RPMI7951 (cell line): ENCODE measurements around the gene FLRT2. TPM values are rescaled to one million over a fixed set of nuclear protein-coding genes. Genes with fewer than 3 reads are reported as not detected.
A peak's percentile ranks its signal among the peaks of the same experiment; 100 is the strongest.

Source experiments
- DNase-seq: peaks from one replicate; pipeline ENCODE4 v3.0.0-alpha.2; 2012; ENCODE audit warnings: low read depth
- total RNA-seq: library from RNA; depleted of rRNA; stranded (reverse); fragments of >200 nt; shearing (Covaris generic); gene quantifications from 2 replicates; pipeline ENCODE4 v1.2.3, GENCODE V29; 2014

FLRT2 gene
- total RNA-seq, 1 experiment from 2014 or later, result 5.2 TPM

DNA sequence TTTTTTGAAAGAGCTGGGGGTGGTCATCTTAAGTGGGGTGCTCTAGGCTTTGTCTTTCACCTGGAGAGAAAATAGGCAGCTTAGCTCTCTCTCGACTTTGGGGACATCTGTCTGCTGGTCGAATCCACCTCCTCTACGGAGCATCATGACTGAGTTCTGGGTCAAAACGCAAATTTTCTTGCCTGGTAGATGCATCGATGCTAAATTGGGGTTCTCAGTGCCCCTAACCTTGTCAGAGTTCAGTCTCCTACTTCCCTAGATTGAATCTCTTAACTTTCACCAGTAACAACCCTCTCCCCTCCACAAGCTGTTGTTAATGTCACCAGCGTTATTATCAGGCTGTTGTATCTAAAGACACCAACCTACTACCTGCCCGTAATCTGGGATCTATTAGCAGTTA, 682 bp downstream of the FLRT2 start:
- no peak for DNase-seq

- DNase-seq, result peak; percentile 84
Observed at GRCh38 chr14:85531141-85531586, 1.2 kb downstream of the FLRT2 start.

- DNase-seq, result peak; percentile 86
Observed at GRCh38 chr14:85531587-85532373, 1.8 kb downstream of the FLRT2 start.

- no peak for DNase-seq
Observed at GRCh38 chr14:85532374-85533022, 2.6 kb downstream of the FLRT2 start.

DNA sequence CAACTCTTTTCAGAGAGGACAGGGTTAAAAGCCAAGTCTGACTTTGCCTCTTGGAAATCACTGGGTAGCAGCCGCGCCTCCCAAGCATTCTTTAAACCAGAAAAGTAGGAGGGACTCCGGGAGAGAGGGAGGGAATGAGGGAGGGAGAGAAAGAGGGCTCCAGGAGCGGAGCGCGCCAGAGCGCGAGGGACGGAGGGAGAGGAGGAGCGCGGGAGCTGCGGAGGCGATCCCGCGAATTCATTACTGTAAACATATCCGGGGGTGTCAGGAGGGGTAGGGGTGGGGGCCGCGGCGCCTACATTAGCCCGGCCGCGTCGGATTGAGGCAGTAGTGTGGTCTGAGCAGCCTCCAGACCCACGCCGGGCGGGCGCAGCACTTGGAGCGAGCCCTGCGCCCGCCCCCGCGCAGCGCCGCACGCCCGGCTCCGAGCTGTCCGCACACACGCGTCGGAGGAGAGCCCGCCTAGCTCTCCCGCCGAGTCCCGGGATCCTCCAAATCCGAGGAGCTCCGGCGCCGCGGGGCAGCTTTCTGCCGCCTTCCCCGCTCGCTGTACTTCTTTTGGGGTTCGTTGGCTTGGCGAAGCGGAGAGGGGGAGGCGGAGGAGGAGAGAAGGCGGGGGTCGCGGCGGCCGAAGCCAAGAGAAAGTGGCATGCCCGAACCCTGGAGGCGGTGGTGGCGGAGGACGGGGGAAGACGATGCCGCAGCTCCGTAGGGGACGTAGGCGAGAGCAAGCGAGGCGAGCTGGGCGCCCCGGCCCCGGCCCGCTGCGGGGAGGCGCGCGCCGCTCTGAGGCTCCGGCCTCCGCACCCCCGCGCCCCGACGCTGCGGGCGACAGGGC, 3.3 kb downstream of the FLRT2 start:
- DNase-seq, result peak; percentile 85

DNA sequence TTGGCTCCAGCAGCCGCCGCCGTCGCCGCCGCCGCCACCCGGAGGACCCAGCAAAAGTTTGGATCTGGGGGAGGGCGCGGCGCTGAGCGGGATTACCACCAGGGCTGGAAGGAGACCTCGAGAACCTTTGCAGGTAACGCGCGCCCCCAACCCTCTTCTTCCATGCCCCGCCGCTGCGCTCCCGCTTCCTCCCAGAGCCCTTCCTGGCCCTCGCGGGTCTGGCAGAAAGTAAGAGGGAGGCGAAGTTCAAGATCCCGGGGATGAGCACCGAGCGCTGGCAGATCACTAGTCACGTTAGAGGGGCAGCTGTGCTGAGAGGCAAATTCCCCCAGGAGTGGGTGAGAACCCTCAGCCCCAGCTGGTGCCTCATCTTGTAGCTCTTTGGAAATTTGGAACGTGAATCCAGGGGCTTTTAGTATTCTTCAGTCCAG, 3.9 kb downstream of the FLRT2 start:
- DNase-seq, result no peak

GRCh38 chr14:85534458-85535293, 4.7 kb downstream of the FLRT2 start:
- no peak for DNase-seq

DNA sequence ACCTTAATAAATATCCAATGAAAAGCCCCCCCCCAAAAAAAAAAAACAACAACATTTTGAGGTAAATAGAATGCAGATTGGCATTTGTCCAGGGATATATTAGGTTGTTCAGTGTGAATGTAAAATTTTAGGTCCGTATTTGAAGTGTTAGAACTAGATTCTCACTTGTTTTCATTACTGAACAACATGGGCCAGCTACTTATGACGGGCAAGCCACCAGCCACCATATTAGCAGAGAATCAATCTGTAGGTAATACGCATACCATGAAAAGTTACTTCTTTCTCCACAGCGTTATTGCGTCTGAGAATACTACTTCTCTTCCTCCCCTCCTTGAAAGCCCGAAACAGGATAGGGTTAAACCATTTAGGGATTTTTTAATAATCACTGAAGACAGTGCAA, 5.4 kb downstream of the FLRT2 start:
- DNase-seq, result no peak

GRCh38 chr14:85535991-85536832, 6.3 kb downstream of the FLRT2 start:
- DNase-seq, result peak; percentile 56

- DNase-seq, result no peak
Observed at GRCh38 chr14:85536833-85537190, 6.9 kb downstream of the FLRT2 start.

DNA sequence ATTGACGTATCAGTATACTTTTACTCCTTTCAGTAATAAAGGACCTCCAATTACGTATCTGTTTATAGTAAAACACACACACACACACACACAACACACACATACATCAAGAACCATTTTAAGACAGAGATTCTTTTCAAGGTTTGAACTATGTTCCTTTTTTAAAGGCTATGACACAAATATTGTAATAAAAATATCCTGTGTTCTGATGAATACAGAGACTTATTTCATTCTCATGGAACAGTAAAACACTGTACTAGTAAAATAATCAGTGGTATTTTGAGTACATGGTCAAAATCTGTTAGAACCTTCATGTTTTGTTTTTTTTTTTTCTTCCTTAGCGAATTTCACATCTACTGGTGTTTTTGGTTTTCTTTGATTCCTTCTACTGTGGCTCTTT, 7.6 kb downstream of the FLRT2 start:
- DNase-seq, result no peak

DNA sequence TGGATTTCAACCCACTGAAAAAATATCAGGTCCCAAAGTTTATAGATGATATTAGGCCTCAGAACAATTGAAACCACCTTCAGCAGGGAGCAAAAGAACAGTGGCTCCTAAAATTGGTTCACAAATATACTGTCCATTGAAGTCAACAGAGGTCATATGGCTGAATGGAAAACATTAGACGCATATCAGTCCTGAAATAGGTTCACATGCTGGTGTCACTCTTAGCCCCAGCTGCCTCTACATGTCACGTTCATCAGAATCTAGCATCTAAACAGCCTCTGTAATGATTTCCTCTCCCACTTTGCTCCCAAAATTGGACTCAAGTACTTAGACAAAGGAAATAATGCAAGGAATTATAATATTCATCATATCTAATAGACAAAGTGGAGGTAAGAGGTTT, 8.7 kb downstream of the FLRT2 start:
- DNase-seq, result no peak

GRCh38 chr14:85539510-85539909, 9.6 kb downstream of the FLRT2 start:
- DNase-seq, result no peak

DNA sequence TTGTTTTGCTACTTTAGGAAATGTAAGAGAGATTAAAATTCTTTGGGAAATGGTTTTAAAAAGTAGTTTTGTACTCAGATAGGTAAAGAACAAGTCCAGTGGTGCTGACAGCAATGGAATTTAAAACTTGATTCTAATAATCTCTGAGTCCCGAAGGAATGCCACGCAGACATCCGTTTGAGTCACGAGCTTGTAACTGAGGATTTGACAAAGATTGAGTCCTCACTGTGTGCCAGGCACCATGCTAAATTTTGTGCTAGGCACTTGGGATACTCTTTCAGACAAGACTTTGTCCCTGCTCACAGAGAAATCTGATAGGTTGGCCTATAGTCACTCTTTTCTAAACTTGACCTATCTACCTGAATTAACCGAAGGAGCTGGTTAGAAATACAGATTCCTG, 12.7 kb downstream of the FLRT2 start:
- DNase-seq, result no peak

- no peak for DNase-seq
Observed at GRCh38 chr14:85545738-85546137, 15.8 kb downstream of the FLRT2 start.

DNA sequence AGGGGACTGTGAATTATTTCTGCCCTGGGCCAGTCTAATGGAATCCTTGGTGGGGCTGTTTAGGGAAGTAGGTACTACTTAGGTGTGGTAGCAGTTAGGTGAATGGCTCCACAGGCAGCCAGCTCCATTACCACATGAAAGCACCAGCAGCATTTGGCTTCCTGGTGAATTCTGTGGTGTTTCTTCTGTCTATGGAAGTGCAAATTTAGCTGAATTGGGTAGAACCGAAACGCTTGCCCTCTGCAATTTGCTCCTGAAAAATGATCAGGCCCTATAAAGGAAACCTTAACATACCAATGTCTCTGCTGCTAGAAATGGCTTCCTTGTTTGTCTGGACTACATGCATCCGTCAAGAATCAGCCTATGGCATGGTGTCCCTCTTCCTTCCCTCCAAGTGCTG, 16.4 kb downstream of the FLRT2 start:
- no peak for DNase-seq

GRCh38 chr14:85549697-85550096, 19.8 kb downstream of the FLRT2 start:
- DNase-seq, result no peak

- DNase-seq, result no peak
Observed at GRCh38 chr14:85554106-85554505, 24.2 kb downstream of the FLRT2 start.

- DNase-seq, result no peak
Observed at GRCh38 chr14:85556267-85556666, 26.3 kb downstream of the FLRT2 start.

- no peak for DNase-seq
Observed at GRCh38 chr14:85558505-85558904, 28.6 kb downstream of the FLRT2 start.

DNA sequence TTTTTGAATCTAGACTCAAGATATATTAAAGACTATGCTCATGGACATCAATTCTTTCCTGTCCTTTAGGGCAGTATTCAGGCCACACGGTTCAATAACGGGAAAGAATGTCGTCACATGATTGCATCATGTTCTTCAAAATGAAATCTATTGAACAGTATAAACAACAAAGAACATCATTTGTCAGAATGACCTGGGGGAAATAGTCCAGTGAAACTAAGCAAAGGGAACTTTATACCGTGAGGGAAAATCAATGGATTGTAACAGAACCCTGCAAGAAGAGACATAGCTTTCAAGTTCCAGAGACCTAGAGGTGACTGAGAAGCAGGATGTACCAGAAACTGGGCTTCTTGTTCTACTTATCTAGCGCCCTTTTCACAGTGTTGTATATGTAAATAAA, 32.7 kb downstream of the FLRT2 start:
- DNase-seq, result no peak
